ENCODE results near the gene UBTF. TPM values are rescaled to one million over a fixed set of nuclear protein-coding genes. Genes with fewer than 3 reads are reported as not detected.

UBTF gene
- total RNA-seq (2021) (69.5 to 77.1 TPM (median 75.9 TPM) in 3 replicates), Bru-seq, nascent RNA (percentile 84 among the genes with signal in this experiment)
- long read RNA-seq, experiment 1, full-length matches to known transcripts: 164 of 322 reads
- long read RNA-seq, experiment 1, partial matches to known transcripts: 55 of 322 reads
- long read RNA-seq, experiment 1, other reads (novel, unspliced or antisense): 103 of 322 reads
- long read RNA-seq, experiment 2, full-length matches to known transcripts: 11 of 94 reads
- long read RNA-seq, experiment 2, partial matches to known transcripts: 40 of 94 reads
- long read RNA-seq, experiment 2, other reads (novel, unspliced or antisense): 43 of 94 reads
- long read RNA-seq, experiment 3, partial matches to known transcripts: 3 of 11 reads
- long read RNA-seq, experiment 3, other reads (novel, unspliced or antisense): 4 of 11 reads

GRCh38 chr17:44219616-44220212 is at the start of gene UBTF:
Gene UBTF (minus strand): TSS chr17:44219675. CDS start chr17:44218229, 1,446 bp downstream.
- H3K27me3 Mint-ChIP-seq (ENCODE audit: low read depth): no peaks in the 10 kb centered on the region
- peaks cover 27% of the 10 kb centered on the region for H3K36me3 Mint-ChIP-seq
- peak within 1 kb of the TSS; percentile 87 for H3K4me3 Mint-ChIP-seq
- peak; percentile 72 for DNase-seq (ENCODE audit: low spot score)
- ChIA-PET CTCF (interaction anchor here (0.6 to 4.7 kb wide), 15 partner anchors 9 to 304 kb away, joined by 3 to 73 read pairs (median 5); partner anchors contain the start of genes ATXN7L3, GRN and RUNDC3A), POLR2A (interaction anchor here (0.6 to 3.5 kb wide), 8 partner anchors 9 to 138 kb away, joined by 3 to 28 read pairs (median 4); partner anchors contain the start of gene TMUB2)
- peaks cover 17% of the 10 kb centered on the region for H3K4me1 Mint-ChIP-seq
- peak within 1 kb of the TSS; percentile 90; the same call in 1 of the 2 replicates for H3K27ac Mint-ChIP-seq
- peak; percentile 0; the same call in 1 of the 2 replicates for ATAC-seq
- no peaks in the 10 kb centered on the region for H3K9me3 Mint-ChIP-seq
- TF ChIP-seq TP53 (CRISPR knock-in tag; IDR thresholded peaks at IDR 0.05): no peak
- no peak for TF ChIP-seq PRRX2 (CRISPR knock-in tag; IDR thresholded peaks at IDR 0.05)
- TF ChIP-seq MXD4 (CRISPR knock-in tag; IDR thresholded peaks at IDR 0.05; ENCODE audit: borderline replicate concordance): no peak
- no peak for TF ChIP-seq ARID4B (CRISPR knock-in tag; IDR thresholded peaks at IDR 0.05; ENCODE audit: borderline replicate concordance)
- peak; percentile 97 for TF ChIP-seq ZNF423 (CRISPR knock-in tag; IDR thresholded peaks at IDR 0.05)
- TF ChIP-seq JUN (CRISPR knock-in tag; IDR thresholded peaks at IDR 0.05): no peak
- peak; percentile 68; the same call in 1 of the 2 replicates for TF ChIP-seq ZNF263 (CRISPR knock-in tag; IDR thresholded peaks at IDR 0.05; ENCODE audit: low read depth)
- no peak for TF ChIP-seq ERG (CRISPR knock-in tag; IDR thresholded peaks at IDR 0.05)
- TF ChIP-seq CBFB (CRISPR knock-in tag; IDR thresholded peaks at IDR 0.05; ENCODE audit: low read depth): no peak
- TF ChIP-seq FOXP4 (CRISPR knock-in tag; IDR thresholded peaks at IDR 0.05): 0 out of 2 replicates have a peak, but pooled peaks have one; percentile 8
- peak; percentile 39; the same call in 1 of the 2 replicates for TF ChIP-seq SP1 (CRISPR knock-in tag; conservative IDR thresholded peaks at IDR 0.05)
- 0 out of 2 replicates have a peak, but pooled peaks have one; percentile 3 for TF ChIP-seq FOXP1 (CRISPR knock-in tag; IDR thresholded peaks at IDR 0.05; ENCODE audit: borderline replicate concordance)

GRCh38 chr17:44268709-44269534 is 49.4 kb upstream of the UBTF start:
- Mint-ChIP-seq H3K27me3 (ENCODE audit: low read depth) (no peaks in the 10 kb centered on the region; the same call in 1 of the 2 replicates), H3K36me3 (no peaks in the 10 kb centered on the region), H3K9me3 (no peaks in the 10 kb centered on the region)

More at GRCh38 chr17:44268709-44269534, 49.4 kb upstream of the UBTF start:
- TF ChIP-seq JUN (CRISPR knock-in tag; IDR thresholded peaks at IDR 0.05): no peak
- no peak for TF ChIP-seq ZBTB21 (CRISPR knock-in tag; IDR thresholded peaks at IDR 0.05; ENCODE audit: borderline replicate concordance)
- TF ChIP-seq, protein P1, sequence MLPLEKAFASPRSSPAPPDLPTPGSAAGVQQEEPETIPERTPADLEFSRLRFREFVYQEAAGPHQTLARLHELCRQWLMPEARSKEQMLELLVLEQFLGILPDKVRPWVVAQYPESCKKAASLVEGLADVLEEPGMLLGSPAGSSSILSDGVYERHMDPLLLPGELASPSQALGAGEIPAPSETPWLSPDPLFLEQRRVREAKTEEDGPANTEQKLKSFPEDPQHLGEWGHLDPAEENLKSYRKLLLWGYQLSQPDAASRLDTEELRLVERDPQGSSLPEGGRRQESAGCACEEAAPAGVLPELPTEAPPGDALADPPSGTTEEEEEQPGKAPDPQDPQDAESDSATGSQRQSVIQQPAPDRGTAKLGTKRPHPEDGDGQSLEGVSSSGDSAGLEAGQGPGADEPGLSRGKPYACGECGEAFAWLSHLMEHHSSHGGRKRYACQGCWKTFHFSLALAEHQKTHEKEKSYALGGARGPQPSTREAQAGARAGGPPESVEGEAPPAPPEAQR (CRISPR knock-in tag; IDR thresholded peaks at IDR 0.05): no peak
- no peak for TF ChIP-seq PREB (CRISPR knock-in tag; IDR thresholded peaks at IDR 0.05; ENCODE audit: borderline replicate concordance)
- TF ChIP-seq, protein P2, sequence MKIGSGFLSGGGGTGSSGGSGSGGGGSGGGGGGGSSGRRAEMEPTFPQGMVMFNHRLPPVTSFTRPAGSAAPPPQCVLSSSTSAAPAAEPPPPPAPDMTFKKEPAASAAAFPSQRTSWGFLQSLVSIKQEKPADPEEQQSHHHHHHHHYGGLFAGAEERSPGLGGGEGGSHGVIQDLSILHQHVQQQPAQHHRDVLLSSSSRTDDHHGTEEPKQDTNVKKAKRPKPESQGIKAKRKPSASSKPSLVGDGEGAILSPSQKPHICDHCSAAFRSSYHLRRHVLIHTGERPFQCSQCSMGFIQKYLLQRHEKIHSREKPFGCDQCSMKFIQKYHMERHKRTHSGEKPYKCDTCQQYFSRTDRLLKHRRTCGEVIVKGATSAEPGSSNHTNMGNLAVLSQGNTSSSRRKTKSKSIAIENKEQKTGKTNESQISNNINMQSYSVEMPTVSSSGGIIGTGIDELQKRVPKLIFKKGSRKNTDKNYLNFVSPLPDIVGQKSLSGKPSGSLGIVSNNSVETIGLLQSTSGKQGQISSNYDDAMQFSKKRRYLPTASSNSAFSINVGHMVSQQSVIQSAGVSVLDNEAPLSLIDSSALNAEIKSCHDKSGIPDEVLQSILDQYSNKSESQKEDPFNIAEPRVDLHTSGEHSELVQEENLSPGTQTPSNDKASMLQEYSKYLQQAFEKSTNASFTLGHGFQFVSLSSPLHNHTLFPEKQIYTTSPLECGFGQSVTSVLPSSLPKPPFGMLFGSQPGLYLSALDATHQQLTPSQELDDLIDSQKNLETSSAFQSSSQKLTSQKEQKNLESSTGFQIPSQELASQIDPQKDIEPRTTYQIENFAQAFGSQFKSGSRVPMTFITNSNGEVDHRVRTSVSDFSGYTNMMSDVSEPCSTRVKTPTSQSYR (CRISPR knock-in tag; IDR thresholded peaks at IDR 0.05): no peak
- Mint-ChIP-seq H3K4me3 (no peak overlapping the region), H3K27ac (no peak overlapping the region), H3K4me1 (peaks cover 14% of the 10 kb centered on the region)
- no peak for ATAC-seq
- POLR2A ChIA-PET: no interaction called here
- CTCF ChIA-PET: interaction anchor here (1.0 kb wide), 1 partner anchor 94 kb away, joined by 3 read pairs; the partner anchor contains the start of gene FAM171A2
- no peak for DNase-seq (ENCODE audit: low spot score)
